GM18951 (cell line): ENCODE measurements around the gene ZNF334.

Experiments
- POLR2A ChIP-seq: IDR thresholded peaks from 4 replicates; pipeline ENCODE4 v1.6.1; 2011; ENCODE audit warnings: mild to moderate bottlenecking; ENCODE audit not compliant: insufficient read length, insufficient read depth; ENCODE audit errors: extremely low read depth
- in situ Hi-C: fragments of 300-500 bp; cut with MboI; formaldehyde crosslinking; loops from one replicate; pipeline ENCODE4 v1.12.0; 2022; ENCODE audit warnings: low sequenced_read_pairs, mixed read lengths, inconsistent platforms; ENCODE audit not compliant: unreplicated experiment

ZNF334 gene

DNA sequence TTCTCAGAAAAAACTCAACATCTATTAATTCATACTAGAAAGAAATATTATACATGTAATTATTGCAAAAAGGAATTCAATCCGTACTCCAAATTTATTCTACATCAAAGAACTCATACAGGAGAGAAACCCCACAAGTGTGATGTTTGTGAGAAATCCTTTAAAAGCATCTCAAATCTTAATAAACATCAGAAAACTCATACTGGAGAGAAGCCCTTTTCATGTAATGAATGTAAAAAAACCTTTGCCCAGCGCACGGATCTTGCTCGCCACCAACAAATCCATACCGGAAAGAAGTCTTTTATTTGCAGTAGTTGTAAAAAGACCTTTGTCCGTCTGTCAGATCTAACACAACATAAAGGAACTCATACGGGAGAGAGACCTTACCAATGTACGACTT is 22.0 kb downstream of the ZNF334 start:
- TF ChIP-seq POLR2A: no peak
- in situ Hi-C loops: no loop called here

DNA sequence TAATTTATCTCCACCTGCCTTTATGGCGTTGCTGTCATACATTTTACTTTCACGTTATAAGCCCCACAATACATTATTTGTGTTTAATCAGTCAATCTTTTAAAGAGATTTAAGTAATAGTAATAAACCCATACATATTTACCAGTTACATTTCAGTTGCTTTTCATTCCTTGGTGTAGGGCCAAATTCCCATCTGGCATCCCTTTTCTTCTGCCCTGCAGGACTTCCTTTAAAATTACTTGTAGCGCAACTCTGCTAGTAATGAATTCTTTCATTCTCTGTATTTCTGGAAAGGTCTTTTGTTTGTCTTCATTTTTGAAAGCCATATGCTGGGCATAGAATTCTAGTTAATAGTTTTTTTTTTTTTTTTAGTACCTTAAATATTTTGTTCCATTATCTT is 24.9 kb downstream of the ZNF334 start:
- in situ Hi-C loops: no loop called here
- no peak for TF ChIP-seq POLR2A

DNA sequence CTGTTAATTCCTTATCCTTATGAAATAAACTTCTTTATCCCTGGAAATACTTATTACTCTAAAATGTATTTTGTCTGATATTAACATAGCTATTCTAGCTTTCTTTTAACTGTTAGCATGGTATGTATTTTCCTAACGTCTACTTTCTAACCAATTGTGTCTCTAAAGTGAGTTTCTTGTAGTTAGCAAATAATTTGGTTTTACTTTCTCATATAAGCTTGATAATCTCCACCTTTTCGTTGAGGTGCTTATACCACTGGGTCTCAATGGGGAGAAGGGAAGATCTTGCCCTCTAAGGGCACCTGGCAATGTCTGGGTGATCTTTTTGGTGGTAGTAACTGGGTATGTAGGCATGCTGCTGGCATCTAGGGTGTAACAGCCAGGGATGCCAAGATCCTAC is 25.7 kb downstream of the ZNF334 start:
- TF ChIP-seq POLR2A: no peak
- in situ Hi-C loops: no loop called here

DNA sequence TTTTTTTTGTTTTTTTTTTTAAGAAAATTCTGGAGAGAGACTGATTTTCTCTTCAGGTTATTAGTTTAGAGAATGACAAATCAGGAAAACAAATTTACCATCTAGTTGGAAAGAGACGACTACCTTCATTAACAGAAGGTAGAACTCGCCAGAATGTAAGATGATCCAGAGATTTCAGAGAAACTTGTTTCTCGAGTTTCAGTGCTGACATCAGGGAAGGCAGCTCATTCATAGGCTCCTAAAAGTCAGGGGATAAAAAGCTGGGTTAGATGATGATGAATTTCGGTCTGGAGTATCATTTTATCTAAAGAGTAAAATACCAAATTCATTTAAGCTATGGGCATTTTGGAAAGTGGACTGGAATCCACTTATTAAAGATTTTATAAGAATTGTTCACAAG is 27.9 kb downstream of the ZNF334 start:
- in situ Hi-C loops: no loop called here
- no peak for TF ChIP-seq POLR2A

DNA sequence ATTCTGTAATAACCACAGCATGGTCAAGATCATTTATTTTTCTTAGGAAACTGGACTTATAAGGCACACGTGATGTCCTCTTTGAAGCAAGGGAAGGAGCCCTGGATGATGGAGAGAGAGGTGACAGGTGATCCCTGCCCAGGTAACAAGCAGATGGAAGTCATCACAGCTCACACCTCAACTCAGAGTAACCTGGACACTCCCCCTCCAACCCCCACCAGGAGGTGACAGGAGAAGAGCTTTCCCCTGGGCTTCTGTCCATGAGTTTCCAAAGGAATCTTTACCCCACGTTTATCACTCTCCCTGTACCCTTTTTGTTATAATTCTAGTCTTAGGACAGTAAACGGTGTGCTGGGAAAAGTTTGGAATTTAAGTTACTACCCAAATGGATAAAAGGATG is 28.4 kb downstream of the ZNF334 start:
- in situ Hi-C loops: no loop called here
- no peak for TF ChIP-seq POLR2A

DNA sequence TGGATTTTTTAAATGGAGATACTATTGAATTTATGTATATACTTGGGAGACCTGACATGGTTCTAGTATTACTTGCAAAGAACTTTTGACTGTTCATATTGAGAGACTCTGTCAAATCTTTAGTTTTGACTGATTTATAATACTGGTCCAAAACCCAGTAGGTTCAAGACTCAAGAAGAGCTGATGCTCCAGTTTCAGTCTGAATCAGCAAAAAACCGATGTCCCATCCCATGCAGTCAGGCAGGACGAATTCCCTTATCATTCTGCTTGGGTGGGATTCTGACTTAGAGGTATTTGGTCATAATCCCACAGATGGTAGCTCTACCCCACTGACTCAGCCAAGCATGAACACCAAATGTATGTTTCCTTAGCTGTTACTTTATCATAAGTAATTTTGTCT is 29.5 kb downstream of the ZNF334 start:
- TF ChIP-seq POLR2A: no peak
- in situ Hi-C loops: no loop called here

DNA sequence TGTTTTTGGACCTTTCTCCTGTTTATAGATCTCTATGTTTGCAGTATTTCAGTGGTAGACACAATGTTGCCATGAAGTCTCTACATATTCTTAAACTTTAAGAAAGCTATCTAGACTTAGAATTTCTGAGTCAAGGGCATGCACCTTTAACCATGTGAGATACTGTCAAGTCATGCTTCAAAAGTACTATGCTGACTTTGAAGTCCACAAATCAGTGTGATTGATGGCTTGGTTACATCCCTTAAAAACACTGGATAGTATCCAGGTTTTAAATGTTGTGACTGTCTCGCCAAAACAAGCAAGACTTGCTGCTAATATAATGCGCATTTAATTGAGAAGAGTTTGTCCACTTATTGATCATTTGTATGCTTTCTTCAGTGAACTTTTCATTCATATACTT is 30.5 kb downstream of the ZNF334 start:
- TF ChIP-seq POLR2A: no peak
- in situ Hi-C loops: no loop called here

DNA sequence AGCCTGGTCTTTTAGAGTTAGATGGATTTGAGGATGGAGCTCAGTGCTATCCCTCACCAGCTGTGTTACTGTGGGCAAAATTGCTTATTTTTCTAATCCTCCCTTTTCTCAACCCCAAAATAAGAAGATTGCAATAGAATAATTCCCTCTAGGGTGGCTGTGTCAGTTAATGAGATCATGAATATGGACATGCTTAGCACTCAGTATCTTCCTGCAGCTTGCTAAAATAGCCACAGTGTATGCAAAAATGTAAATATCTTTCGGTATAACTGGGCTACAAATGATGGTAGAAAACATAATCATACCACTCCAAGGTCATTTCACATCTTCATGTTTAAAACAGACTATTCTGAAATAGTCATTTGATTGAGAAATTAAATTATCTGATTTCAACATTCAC is 35.7 kb downstream of the ZNF334 start:
- in situ Hi-C loops: no loop called here
- no peak for TF ChIP-seq POLR2A

DNA sequence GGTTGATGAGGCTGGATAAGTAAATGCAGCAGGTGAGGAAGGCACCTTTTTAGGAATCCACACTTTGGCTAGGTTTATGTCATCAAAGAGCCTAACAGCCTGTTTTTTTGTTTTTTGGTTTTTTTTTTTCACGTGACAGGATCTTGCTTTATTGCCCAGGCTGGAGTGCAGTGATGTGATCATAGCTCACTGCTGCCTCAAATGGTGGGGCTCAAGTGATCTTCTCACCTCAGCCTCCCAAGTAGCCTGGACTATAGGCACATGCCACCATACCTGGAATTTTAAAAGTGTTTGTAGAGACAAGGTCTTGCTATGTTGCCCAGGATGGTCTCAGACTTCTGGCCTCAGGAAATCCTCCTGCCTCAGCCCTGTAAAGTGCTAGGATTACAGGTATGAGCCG is 36.1 kb downstream of the ZNF334 start:
- TF ChIP-seq POLR2A: no peak
- in situ Hi-C loops: no loop called here

DNA sequence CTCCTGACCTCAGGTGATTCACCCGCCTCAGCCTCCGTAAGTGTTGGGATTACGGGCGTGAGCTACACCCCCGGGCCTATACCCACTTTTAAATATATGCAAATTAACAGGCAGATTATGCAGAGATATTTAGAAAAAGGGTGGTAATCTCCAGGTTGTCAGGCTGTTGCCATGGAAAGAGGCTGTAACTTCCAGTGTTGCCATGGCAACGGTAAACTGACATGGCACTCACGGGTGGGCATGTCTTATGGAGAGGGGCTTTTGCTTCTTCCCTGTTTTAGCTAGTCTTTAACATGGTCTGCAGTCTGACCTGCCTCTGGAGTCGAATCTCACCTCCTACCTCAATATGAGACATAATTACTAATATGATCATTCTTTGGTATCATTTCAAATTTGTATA is 44.9 kb downstream of the ZNF334 start:
- TF ChIP-seq POLR2A: no peak
- in situ Hi-C loops: no loop called here

DNA sequence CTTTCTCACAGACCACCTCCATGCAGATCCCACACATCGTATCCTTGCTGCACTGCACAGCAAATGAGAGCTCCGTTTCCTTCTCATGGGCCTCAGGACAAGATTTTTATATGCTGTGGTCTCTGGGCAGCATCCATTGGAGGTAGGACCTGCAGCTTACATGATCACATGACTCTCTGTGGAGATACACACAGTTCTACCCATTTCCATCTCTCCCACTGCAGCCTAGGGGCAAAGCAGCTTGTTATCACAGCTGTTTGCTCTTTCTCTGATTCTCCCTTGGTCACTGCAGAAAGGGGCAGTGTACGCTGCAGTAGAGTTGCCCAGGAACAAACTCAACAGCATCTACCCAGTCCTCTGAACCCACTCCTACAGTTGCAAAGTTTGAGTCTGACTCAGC is 48.9 kb downstream of the ZNF334 start:
- no peak for TF ChIP-seq POLR2A
- in situ Hi-C loops: no loop called here

DNA sequence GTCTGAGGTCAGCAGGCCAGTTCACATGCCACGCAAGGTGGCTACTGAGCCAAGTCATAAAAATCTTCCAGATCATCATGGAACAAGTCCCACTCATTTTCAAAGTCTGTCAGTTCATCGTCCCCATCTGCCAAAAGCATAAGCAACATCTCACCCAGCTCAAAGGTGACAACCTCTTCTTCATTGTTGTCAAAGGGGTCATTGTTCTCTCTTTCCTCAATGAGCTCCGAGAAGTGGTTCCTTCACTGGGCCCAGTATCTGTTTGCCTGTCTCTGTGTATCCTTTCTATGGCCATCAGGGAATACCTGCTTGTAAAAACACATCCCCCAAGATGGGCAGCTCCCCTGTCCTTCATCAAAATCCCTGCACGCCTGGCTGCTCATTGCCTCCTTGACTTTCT is 49.5 kb downstream of the ZNF334 start:
- no peak for TF ChIP-seq POLR2A
- in situ Hi-C loops: no loop called here

DNA sequence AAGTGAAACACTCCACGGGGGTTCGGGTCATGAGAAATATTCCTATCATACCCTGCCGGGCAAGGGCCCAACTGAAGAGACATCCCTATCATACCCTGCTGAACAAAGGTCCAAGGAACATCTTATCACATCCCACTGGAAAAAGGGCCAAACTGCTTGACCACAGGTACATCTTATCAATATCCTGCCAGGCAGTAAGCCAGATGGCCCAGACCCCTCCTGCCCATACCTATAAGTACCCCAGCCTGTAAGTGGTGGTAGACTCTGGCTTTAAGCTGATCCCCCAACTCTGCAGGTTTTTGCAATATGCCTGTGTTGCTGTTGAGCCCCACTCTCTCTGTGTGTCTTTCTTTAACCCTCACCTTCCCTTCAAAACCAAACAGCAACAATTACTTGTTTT is 51.6 kb downstream of the ZNF334 start:
- TF ChIP-seq POLR2A: no peak
- in situ Hi-C loops: no loop called here

DNA sequence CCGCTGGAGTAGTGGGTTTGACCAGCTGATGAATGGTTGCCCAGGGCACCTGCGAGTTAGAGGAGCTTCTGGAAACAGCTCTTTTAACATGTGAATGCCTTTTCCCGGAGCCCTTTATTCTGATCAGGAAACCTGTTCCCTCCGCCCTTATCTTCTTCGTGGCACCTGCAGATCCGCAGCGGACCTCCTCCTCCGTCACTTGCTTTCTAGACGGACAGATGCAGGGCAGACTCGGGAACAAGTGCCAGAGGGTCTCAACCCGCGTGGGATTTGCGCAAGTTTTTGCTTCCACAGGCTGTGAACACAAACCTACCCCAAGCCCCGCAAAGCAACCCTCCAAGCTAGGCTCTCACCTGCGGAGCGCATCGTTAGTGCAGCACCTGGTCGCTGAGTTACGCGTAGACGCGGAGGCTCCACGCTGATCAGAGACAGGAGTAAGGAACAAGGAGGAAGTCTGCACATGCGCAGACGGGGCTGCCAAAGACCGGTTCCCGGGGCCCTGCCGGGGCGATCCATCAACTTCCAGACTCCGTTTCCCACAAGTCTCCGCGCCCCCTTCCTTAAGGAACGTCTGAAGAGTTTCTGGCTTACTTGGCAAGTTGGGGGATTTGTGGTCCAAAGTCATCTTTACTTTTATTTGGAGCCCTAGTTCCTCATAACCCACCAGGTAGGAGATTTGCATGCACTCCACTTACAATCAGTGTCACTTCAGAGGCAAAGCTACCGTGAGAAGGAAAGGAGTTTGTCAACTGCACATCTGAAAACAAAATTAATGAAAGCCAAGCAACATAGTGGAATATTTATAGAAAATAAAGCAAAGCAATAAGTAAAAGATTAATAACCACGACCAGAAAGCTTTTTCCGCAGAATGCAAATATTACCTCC is 54.3 kb downstream of the ZNF334 start:
- in situ Hi-C loops: no loop called here
- no peak for TF ChIP-seq POLR2A

DNA sequence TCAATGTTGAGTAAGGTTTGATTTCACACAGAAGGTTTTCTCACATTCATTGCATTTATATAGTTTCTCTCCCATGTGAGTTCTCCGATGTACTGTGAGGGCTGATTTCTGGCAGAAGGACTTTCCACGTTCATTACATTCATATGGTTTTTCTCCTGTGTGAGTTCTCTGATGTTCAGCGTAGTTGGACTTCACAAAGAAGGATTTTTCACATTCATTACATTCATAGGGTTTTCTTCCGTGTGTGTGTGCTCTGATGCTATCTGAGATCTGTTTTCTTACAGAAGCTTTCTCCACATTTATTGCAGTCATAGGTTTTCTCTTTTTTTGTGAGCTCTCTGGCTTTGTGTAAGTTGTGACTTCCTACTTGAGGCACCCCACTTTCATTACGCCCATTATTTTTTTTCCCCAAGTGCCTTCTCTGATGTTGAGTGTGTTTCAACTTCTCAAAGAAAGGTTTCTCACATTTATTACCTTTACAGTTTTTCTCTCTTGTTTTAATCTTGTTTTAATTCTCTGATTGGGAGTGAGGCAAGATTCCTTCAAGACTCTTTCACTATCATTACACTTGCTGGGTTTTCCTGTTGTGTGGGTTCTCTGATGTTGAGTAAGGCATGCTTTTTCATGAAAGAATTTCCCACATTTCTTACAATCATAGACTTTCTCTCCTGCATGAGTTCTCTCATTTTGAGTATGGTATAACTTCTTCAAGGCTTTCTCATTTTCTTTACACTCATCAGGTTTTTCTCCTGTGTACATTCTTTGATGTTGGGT is 56.9 kb downstream of the ZNF334 start:
- in situ Hi-C loops: no loop called here
- no peak for TF ChIP-seq POLR2A

DNA sequence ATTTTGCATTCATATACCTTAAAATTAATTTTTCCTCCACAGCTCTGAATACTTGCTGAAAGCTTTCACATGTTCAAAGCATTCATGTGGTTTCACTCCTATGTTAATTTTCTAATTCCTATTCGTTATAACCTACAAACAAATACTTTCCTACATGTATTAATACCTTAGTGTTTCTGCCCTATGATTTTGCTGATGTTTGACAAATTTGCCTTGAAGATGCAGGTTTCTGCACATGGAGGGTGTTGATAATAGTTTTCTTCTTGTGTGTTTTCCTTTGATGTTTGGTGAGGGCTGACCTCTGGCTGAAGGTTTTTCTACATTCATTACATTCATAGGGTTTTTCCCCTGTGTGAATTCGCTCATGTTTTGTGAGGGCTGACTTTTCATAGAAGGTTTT is 57.6 kb downstream of the ZNF334 start:
- in situ Hi-C loops: no loop called here
- no peak for TF ChIP-seq POLR2A
